Suprapubic skin (tissue), 4 donors: ENCODE measurements around the gene CSN2. TPM values are rescaled to one million over a fixed set of nuclear protein-coding genes. Genes with fewer than 3 reads are reported as not detected.

Experiments
- DNase-seq, 2 donors: peaks; one replicate each; pipeline ENCODE4 v3.0.0-alpha.2; 2019; ENCODE audit warnings: low spot score in 2 of 2
- H3K27ac ChIP-seq: fragments of 200-600 bp; sonication (generic); one replicate; pipeline ENCODE4 v1.5.1; 2019
- H3K27me3 ChIP-seq: fragments of 200-600 bp; sonication (generic); one replicate; pipeline ENCODE4 v1.5.1; 2019
- H3K36me3 ChIP-seq: fragments of 200-600 bp; sonication (generic); one replicate; pipeline ENCODE4 v1.5.1; 2019
- H3K4me1 ChIP-seq: fragments of 200-600 bp; sonication (generic); one replicate; pipeline ENCODE4 v1.5.1; 2019
- H3K4me3 ChIP-seq: fragments of 200-600 bp; sonication (generic); one replicate; pipeline ENCODE4 v1.5.1; 2019; ENCODE audit warnings: mild to moderate bottlenecking
- H3K9me3 ChIP-seq: fragments of 200-600 bp; sonication (generic); one replicate; pipeline ENCODE4 v1.5.1; 2019
- CTCF ChIP-seq, 2 donors: fragments of 200-600 bp in 1 of 2; fragments of 450-650 bp in 1 of 2; sonication (generic) in 1 of 2; IDR thresholded peaks; one replicate each; pipeline ENCODE4 v1.5.1; 2016 to 2019; ENCODE audit warnings: antibody characterized with exemption in 2 of 2, mild to moderate bottlenecking in 1 of 2, moderate library complexity in 1 of 2
- EP300 ChIP-seq: sonication (generic); formaldehyde crosslinking; IDR thresholded peaks from one replicate; pipeline ENCODE4 v1.6.1; 2017; ENCODE audit warnings: antibody characterized with exemption
- POLR2A ChIP-seq, 2 donors: fragments of 450-650 bp; IDR thresholded peaks; one replicate each; pipeline ENCODE4 v1.6.1; 2017; ENCODE audit warnings: antibody characterized with exemption in 2 of 2, mild to moderate bottlenecking in 2 of 2, moderate library complexity in 2 of 2
- POLR2AphosphoS5 ChIP-seq, 3 donors: sonication (generic); formaldehyde crosslinking; IDR thresholded peaks; one replicate each; pipeline ENCODE4 v1.6.1; 2017; ENCODE audit warnings: antibody characterized with exemption in 3 of 3
- WGBS: methylation state at CpG from one replicate; pipeline ENCODE4 v1.1.5; 2018; 5-methylcytosine and 5-hydroxymethylcytosine counted together
- total RNA-seq, 4 donors: library from RNA; depleted of rRNA; stranded (reverse); fragments of >200 nt; gene quantifications; one replicate each; pipeline ENCODE4 v1.1.0, GENCODE V29; 2016

Gene CSN2
- total RNA-seq: not detected

GRCh38 chr4:69965628-69966027, at the start of gene CSN2:
CSN2 (minus strand) TSS chr4:69965728; CDS start chr4:69960995, 4,733 bp downstream.
- Histone ChIP-seq H3K4me1 (no peaks in the 10 kb centered on the region), H3K27ac (no peak within 1 kb of the TSS), H3K36me3 (no peaks in the 10 kb centered on the region), H3K4me3 (no peak within 1 kb of the TSS), H3K9me3 (no peaks in the 10 kb centered on the region), H3K27me3 (no peaks in the 10 kb centered on the region)
- DNase-seq: no peak
- WGBS: 88% methylated on average over 2 of the region's 2 CpGs
- TF ChIP-seq EP300: no peak
- TF ChIP-seq POLR2A (IDR thresholded peaks at IDR 0.05): no peak
- TF ChIP-seq CTCF (IDR thresholded peaks at IDR 0.05): no peak
- TF ChIP-seq POLR2AphosphoS5 (IDR thresholded peaks at IDR 0.05): no peak

- Histone ChIP-seq H3K27me3 (no peaks in the 10 kb centered on the region), H3K36me3 (no peaks in the 10 kb centered on the region), H3K4me3 (no peak overlapping the region), H3K4me1 (no peaks in the 10 kb centered on the region), H3K9me3 (no peaks in the 10 kb centered on the region), H3K27ac (no peak overlapping the region)
- 63% methylated on average over 3 of the region's 3 CpGs for WGBS
- TF ChIP-seq CTCF (IDR thresholded peaks at IDR 0.05) (no peak), EP300 (no peak), POLR2AphosphoS5 (IDR thresholded peaks at IDR 0.05) (no peak), POLR2A (IDR thresholded peaks at IDR 0.05) (no peak)
- DNase-seq: no peak
These were observed 43.2 kb upstream of the CSN2 start for GRCh38 chr4:70008771-70009170.

- TF ChIP-seq POLR2AphosphoS5 (IDR thresholded peaks at IDR 0.05): no peak
- TF ChIP-seq POLR2A (IDR thresholded peaks at IDR 0.05): no peak
- TF ChIP-seq EP300: no peak
- TF ChIP-seq CTCF (IDR thresholded peaks at IDR 0.05): no peak
- Histone ChIP-seq H3K36me3 (no peaks in the 10 kb centered on the region), H3K27ac (no peak overlapping the region), H3K27me3 (no peaks in the 10 kb centered on the region), H3K4me3 (no peak overlapping the region), H3K9me3 (no peaks in the 10 kb centered on the region), H3K4me1 (no peaks in the 10 kb centered on the region)
- no peak for DNase-seq
These were observed 37.0 kb upstream of the CSN2 start for GRCh38 chr4:70002507-70002906.

DNA sequence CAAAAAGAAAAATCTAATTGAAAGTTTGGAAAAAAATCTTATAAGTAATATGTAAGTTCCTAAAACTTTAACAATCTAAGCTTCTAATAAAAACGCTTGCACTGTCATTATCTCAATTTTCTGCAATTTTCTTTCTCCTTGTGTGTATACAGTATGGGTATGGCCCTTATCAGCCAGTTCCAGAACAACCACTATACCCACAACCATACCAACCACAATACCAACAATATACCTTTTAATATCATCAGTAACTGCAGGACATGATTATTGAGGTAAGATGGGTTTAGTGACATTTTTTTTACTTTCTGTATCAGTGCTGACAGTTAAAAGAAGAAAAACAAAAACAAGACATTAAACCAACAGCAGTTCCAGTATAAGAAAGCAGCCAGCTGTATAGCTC, 35.2 kb upstream of the CSN2 start:
- TF ChIP-seq EP300 (no peak), CTCF (IDR thresholded peaks at IDR 0.05) (no peak), POLR2A (IDR thresholded peaks at IDR 0.05) (no peak), POLR2AphosphoS5 (IDR thresholded peaks at IDR 0.05) (no peak)
- Histone ChIP-seq H3K36me3 (no peaks in the 10 kb centered on the region), H3K27ac (no peak overlapping the region), H3K4me3 (no peak overlapping the region), H3K27me3 (no peaks in the 10 kb centered on the region), H3K9me3 (no peaks in the 10 kb centered on the region), H3K4me1 (no peaks in the 10 kb centered on the region)
- WGBS: 83% methylated on average over 1 of the region's 1 CpG
- no peak for DNase-seq

DNA sequence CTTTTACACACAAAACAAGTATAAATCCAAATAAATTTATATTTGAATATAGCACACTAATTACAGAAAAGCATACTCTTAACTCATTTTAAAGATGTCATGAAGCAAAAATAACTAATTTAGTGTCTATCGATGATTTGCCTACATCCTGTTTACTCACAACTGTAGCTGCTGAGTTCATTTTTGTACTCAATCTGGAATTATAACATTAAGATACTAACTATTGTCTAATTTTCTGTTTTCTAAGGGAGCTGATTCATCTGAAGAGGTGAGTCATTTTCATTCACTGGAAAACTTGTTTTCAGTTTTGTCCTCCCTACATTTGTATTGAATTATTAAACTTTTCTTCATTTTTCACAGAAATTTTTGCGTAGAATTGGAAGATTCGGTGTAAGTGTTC, 33.9 kb upstream of the CSN2 start:
- Histone ChIP-seq H3K27me3 (no peaks in the 10 kb centered on the region), H3K4me3 (no peak overlapping the region), H3K4me1 (no peaks in the 10 kb centered on the region), H3K36me3 (no peaks in the 10 kb centered on the region), H3K9me3 (no peaks in the 10 kb centered on the region), H3K27ac (no peak overlapping the region)
- WGBS: 69% methylated on average over 3 of the region's 3 CpGs
- TF ChIP-seq POLR2AphosphoS5 (IDR thresholded peaks at IDR 0.05) (no peak), POLR2A (IDR thresholded peaks at IDR 0.05) (no peak), EP300 (no peak), CTCF (IDR thresholded peaks at IDR 0.05) (no peak)
- DNase-seq: no peak
